NCI-H128 (cell line): Measurements from ENCODE around the gene KXD1.
"Not testable (repeated sequence)": the region's sequence is repeated elsewhere in the genome, so short reads cannot be mapped to it uniquely, and the experiment has no call there.

Experiments used
- DNase-seq: peaks from one replicate; lab custom pipeline; 2025; ENCODE audit not compliant: unreplicated experiment; lab: John Stamatoyannopoulos, UW

The KXD1 gene

GRCh38 chr19:18599485-18599884 lies 41.8 kb downstream of the KXD1 start:
- no peak for DNase-seq

GRCh38 chr19:18600692-18601397 lies 43.2 kb downstream of the KXD1 start:
- not testable (repeated sequence) for DNase-seq

- no peak for DNase-seq
Observed at GRCh38 chr19:18601875-18602274, 44.2 kb downstream of the KXD1 start.

GRCh38 chr19:18603255-18603957 lies 45.7 kb downstream of the KXD1 start:
- DNase-seq = no peak

GRCh38 chr19:18603958-18604819 lies 46.5 kb downstream of the KXD1 start:
- DNase-seq = no peak

- no peak for DNase-seq
Observed at GRCh38 chr19:18604820-18605159, 47.1 kb downstream of the KXD1 start.

- no peak for DNase-seq
Observed at GRCh38 chr19:18605196-18605545, 47.5 kb downstream of the KXD1 start.

GRCh38 chr19:18605546-18606280 lies 48.0 kb downstream of the KXD1 start:
- no peak for DNase-seq

- DNase-seq = no peak
Observed at GRCh38 chr19:18606281-18607225, 48.9 kb downstream of the KXD1 start, which contains the start of gene CRLF1. CRLF1 (minus strand) TSS chr19:18606799; CDS start chr19:18606656, 143 bp downstream.

GRCh38 chr19:18607226-18608101 lies 49.8 kb downstream of the KXD1 start:
- no peak for DNase-seq

GRCh38 chr19:18608102-18608804 lies 50.6 kb downstream of the KXD1 start:
- no peak for DNase-seq

- DNase-seq = no peak
Observed at GRCh38 chr19:18608805-18609716, 51.4 kb downstream of the KXD1 start.

GRCh38 chr19:18609717-18610051 lies 52.0 kb downstream of the KXD1 start:
- no peak for DNase-seq

- no peak for DNase-seq
Observed at GRCh38 chr19:18610245-18610555, 52.5 kb downstream of the KXD1 start.

- no peak for DNase-seq
Observed at GRCh38 chr19:18610556-18611326, 53.1 kb downstream of the KXD1 start.

- no peak for DNase-seq
Observed at GRCh38 chr19:18611327-18612050, 53.8 kb downstream of the KXD1 start.
